Measurements from ENCODE around the gene PTPRN2.
"Not testable (repeated sequence)": the region's sequence is repeated elsewhere in the genome, so short reads cannot be mapped to it uniquely, and the experiment has no call there.

Gene PTPRN2

DNA sequence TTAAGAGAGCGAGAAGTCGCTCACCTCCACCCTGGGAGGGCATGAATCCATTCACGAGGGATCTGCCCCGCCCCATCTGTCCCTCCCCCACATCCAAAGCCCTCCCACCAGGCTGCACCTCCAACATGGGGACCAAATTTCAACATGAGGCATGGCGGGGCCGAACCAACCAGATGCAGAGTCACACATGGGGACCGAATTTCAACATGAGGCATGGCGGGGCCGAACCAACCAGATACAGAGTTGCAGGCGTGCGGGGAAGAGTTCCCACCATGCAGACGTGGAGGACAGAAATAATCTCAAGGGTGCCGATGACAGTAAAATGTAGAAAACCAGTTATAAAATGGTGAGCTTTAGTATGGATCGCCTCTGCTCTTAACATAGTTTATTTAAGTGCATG lies 686.5 kb downstream of the PTPRN2 start:
- no peak overlapping the region for H3K27ac ChIP-seq
- no peak for DNase-seq (ENCODE audit: low spot score)
- TF ChIP-seq, protein P1, sequence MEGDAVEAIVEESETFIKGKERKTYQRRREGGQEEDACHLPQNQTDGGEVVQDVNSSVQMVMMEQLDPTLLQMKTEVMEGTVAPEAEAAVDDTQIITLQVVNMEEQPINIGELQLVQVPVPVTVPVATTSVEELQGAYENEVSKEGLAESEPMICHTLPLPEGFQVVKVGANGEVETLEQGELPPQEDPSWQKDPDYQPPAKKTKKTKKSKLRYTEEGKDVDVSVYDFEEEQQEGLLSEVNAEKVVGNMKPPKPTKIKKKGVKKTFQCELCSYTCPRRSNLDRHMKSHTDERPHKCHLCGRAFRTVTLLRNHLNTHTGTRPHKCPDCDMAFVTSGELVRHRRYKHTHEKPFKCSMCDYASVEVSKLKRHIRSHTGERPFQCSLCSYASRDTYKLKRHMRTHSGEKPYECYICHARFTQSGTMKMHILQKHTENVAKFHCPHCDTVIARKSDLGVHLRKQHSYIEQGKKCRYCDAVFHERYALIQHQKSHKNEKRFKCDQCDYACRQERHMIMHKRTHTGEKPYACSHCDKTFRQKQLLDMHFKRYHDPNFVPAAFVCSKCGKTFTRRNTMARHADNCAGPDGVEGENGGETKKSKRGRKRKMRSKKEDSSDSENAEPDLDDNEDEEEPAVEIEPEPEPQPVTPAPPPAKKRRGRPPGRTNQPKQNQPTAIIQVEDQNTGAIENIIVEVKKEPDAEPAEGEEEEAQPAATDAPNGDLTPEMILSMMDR (IDR thresholded peaks at IDR 0.05), result no peak
- H3K4me3 ChIP-seq, result no peak overlapping the region

DNA sequence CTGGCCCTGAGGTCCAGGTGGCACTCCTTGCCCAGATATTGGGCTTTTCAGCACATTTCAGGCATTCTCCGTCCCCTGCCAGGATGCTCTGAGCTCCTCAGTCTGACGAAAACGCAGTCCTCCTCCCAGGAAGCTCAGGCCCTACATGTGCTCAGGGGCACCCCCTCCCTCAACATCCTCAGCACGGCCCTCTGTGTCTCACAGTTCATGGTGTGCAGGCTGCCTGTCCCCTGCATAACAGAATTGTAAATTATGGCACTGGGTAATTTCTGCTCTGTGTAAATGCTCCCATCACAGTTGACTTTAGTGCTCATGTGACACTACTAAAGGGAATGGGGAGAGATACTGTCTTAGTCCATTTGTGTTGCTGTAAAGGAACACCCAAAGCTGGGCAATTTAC lies 687.1 kb downstream of the PTPRN2 start:
- Histone ChIP-seq H3K4me3 (no peak overlapping the region), H3K27ac (no peak overlapping the region)
- TF ChIP-seq, protein P1 (IDR thresholded peaks at IDR 0.05), result no peak
- DNase-seq (ENCODE audit: low spot score), result no peak

DNA sequence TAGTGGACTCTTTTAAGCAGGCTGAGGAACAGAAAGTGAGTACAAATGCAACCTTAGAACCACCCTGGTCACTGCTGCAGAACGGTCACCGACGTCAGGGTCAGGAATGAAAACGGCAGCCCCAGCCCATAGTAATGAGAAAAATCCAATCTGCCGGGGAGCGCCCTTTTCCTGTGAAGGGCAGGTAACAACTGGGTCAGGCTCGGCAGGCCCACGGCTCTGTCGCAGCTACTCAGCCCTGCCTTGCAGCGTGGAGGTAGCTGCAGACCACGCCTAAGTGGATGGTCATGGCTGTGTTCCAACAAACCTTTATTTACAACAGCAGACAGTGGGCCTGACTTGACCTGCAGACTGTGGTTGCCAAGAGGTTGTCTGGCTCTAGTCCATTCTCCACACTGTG lies 687.6 kb downstream of the PTPRN2 start:
- TF ChIP-seq, protein P1 (IDR thresholded peaks at IDR 0.05), result no peak
- Histone ChIP-seq H3K4me3 (no peak overlapping the region), H3K27ac (no peak overlapping the region)
- no peak for DNase-seq (ENCODE audit: low spot score)

DNA sequence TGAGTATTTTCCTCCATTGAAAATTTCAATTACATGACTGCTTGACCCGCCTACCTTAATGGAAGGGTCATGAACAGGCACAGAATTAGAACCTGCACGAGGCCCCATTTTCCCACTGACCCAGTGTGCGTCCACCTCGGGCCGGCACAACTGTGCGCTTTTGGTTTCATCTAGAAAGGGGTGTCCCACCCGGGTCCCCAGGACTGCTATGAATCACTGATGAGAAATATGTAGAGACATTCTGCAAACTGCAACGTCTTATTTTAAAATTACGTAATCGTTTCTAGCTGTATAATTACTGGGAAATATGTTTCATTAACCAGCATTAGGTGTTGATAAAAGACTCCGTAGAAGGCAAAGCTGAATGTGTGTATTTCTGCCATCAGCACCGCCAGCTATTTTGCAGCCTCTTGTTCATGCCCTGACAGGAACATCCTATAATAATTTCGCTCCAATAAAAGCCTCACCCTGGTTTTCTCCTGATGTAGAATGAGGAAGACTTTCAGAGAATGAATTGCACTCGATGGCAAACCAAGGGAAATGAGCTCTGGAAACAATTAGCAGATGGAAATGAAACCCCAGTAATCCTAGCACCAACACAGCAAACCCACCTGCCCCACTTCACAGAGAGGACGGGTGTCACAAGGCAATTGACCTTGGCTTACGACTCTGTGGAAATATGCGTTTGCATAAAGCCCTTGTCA lies 688.7 kb downstream of the PTPRN2 start:
- DNase-seq (ENCODE audit: low spot score), result no peak
- Histone ChIP-seq H3K4me3 (no peak overlapping the region), H3K27ac (no peak overlapping the region)
- TF ChIP-seq, protein P1 (IDR thresholded peaks at IDR 0.05), result no peak

DNA sequence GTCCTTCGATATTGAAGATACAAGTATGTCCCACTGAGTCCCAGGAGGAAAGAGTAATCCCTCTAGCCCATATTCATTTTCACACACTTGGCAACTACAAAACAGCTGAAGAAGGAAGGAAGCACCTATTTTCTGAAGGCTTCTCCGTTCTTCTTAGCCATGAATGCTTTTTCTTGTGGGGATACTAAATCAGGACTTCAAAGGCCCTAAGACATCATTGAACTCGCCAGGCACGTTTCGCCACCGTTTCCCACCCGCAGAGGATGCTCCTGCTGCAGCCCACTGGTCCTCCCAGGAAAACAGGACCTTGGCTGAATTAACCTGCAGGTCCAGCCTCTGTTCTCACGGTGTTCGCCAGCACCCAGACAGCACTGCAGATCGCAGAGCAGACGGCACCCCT lies 689.4 kb downstream of the PTPRN2 start:
- TF ChIP-seq, protein P1 (IDR thresholded peaks at IDR 0.05), result no peak
- DNase-seq (ENCODE audit: low spot score), result no peak
- Histone ChIP-seq H3K27ac (no peak overlapping the region), H3K4me3 (no peak overlapping the region)

DNA sequence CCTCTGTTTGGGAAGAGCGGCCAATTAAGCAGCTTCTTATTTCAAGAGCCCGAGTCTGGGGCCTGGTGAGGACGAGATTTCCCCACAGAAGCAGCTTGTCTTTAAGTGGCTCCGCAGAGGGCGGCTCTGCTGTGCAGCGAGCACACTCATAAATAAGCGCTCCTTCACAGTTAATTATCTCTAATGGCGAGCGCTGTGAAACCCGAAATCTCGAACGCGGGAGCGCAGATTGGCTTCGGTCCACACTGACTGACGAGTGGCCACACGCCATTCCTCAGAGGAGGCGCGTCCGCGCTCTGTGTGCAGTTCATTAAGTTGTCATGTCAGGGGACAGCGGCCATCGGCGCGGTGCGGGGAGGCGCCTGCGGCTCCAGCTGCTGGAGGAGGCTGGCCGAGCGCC lies 689.9 kb downstream of the PTPRN2 start:
- Histone ChIP-seq H3K27ac (no peak overlapping the region), H3K4me3 (no peak overlapping the region)
- no peak for DNase-seq (ENCODE audit: low spot score)
- TF ChIP-seq, protein P1 (IDR thresholded peaks at IDR 0.05), result no peak

DNA sequence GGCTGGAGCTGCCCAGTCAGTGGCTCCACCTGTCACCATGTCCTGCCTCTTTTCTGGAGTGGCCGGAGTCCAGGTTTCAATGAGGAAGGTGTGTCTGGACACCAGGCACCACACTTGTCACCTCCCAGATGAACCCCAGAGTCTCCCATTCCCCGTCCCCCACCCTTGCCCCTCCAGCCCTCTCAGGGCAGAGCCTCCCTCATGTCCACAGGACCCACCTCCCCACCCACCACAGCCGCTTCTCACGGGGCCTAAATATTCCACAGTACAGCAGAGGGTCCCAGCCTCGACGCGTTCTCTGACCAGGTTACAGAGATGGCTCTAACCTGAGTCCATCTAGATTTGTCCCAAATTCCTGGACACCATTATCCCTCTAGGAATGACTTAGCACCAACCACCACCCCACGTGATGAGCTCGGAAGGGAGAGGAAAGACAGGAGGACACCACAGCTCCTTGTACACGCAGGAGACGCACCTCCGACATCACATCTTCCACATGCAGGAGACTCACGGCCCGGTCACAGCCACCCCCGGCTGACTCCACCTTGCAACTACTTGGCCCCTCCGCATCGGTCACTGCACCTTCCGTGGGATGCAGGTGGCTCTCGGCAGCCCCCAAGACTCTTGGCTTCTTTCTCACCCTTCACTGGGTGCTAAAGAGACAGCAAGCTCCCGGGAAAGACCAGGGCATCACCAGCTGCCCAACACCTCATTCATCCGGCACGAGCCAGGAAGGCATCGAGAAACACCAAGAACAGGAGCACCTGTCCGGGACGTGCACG lies 690.7 kb downstream of the PTPRN2 start:
- Histone ChIP-seq H3K27ac (no peak overlapping the region), H3K4me3 (no peak overlapping the region)
- no peak for DNase-seq (ENCODE audit: low spot score)
- TF ChIP-seq, protein P1 (IDR thresholded peaks at IDR 0.05), result no peak

DNA sequence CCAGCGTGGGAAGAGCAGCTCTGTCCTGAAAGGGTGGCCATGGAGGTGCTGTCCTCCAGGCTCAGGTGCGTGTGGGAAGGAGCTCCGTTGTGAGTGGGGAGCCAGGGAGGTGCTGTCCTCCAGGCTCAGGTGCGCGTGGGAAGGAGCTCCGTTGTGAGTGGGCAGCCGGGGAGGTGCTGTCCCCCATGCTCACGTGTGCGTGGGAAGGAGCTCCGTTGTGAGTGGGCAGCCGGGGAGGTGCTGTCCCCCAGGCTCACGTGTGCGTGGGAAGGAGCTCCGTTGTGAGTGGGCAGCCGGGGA lies 691.3 kb downstream of the PTPRN2 start:
- H3K27ac ChIP-seq; DNase-seq (ENCODE audit: low spot score); H3K4me3 ChIP-seq: not testable (repeated sequence)
